ENCODE results near the gene PICALM.
"Not testable (repeated sequence)": the region's sequence is repeated elsewhere in the genome, so short reads cannot be mapped to it uniquely, and the experiment has no call there.

The PICALM gene

GRCh38 chr11:85950317-85951048 is 118.4 kb downstream of the PICALM start:
- Mint-ChIP-seq H3K27me3 (no peaks in the 10 kb centered on the region), H3K4me1 (peaks cover 14% of the 10 kb centered on the region), H3K4me3 (no peak overlapping the region), H3K9me3 (peaks cover 10% of the 10 kb centered on the region), H3K27ac (no peak overlapping the region), H3K36me3 (peaks cover 19% of the 10 kb centered on the region)

GRCh38 chr11:85949798-85950197 is 119.1 kb downstream of the PICALM start:
- Mint-ChIP-seq H3K27me3 (no peaks in the 10 kb centered on the region), H3K9me3 (peaks cover 14% of the 10 kb centered on the region), H3K4me3 (no peak overlapping the region), H3K36me3 (peaks cover 17% of the 10 kb centered on the region), H3K27ac (no peak overlapping the region), H3K4me1 (peaks cover 14% of the 10 kb centered on the region)

GRCh38 chr11:85948884-85949283 is 120.0 kb downstream of the PICALM start:
- peak overlapping the region; percentile 8 for H3K27ac Mint-ChIP-seq

GRCh38 chr11:85947431-85948272 is 121.2 kb downstream of the PICALM start:
- Mint-ChIP-seq H3K9me3 (peaks cover 14% of the 10 kb centered on the region), H3K27me3 (no peaks in the 10 kb centered on the region), H3K4me3 (no peak overlapping the region), H3K36me3 (peaks cover 4% of the 10 kb centered on the region), H3K27ac (peak overlapping the region; percentile 75), H3K4me1 (peaks cover 14% of the 10 kb centered on the region)

More at GRCh38 chr11:85948884-85949283, 120.0 kb downstream of the PICALM start:
- peaks cover 14% of the 10 kb centered on the region for H3K4me1 Mint-ChIP-seq
- no peak overlapping the region for H3K4me3 Mint-ChIP-seq
- peaks cover 12% of the 10 kb centered on the region for H3K36me3 Mint-ChIP-seq
- H3K27me3 Mint-ChIP-seq: no peaks in the 10 kb centered on the region
- H3K9me3 Mint-ChIP-seq: peaks cover 14% of the 10 kb centered on the region

- H3K27me3 Mint-ChIP-seq: no peaks in the 10 kb centered on the region
- H3K4me3 Mint-ChIP-seq: no peak overlapping the region
- peaks cover 4% of the 10 kb centered on the region for H3K36me3 Mint-ChIP-seq
- H3K9me3 Mint-ChIP-seq: peaks cover 10% of the 10 kb centered on the region
- peaks cover 14% of the 10 kb centered on the region for H3K4me1 Mint-ChIP-seq
- H3K27ac Mint-ChIP-seq: no peak overlapping the region
Observed at GRCh38 chr11:85946221-85946620, 122.7 kb downstream of the PICALM start.

GRCh38 chr11:85945788-85946187 is 123.1 kb downstream of the PICALM start:
- Mint-ChIP-seq H3K27ac (no peak overlapping the region), H3K27me3 (no peaks in the 10 kb centered on the region), H3K36me3 (peaks cover 4% of the 10 kb centered on the region), H3K4me3 (no peak overlapping the region), H3K9me3 (peaks cover 8% of the 10 kb centered on the region), H3K4me1 (peaks cover 14% of the 10 kb centered on the region)

GRCh38 chr11:85945296-85945695 is 123.6 kb downstream of the PICALM start:
- H3K27me3 Mint-ChIP-seq: no peaks in the 10 kb centered on the region
- H3K27ac Mint-ChIP-seq: no peak overlapping the region
- H3K9me3 Mint-ChIP-seq: peaks cover 8% of the 10 kb centered on the region
- peaks cover 4% of the 10 kb centered on the region for H3K36me3 Mint-ChIP-seq
- no peak overlapping the region for H3K4me3 Mint-ChIP-seq
- peaks cover 14% of the 10 kb centered on the region for H3K4me1 Mint-ChIP-seq

GRCh38 chr11:85941380-85941973 is 127.4 kb downstream of the PICALM start:
- H3K4me1 Mint-ChIP-seq: peaks cover 5% of the 10 kb centered on the region
- H3K27ac Mint-ChIP-seq: no peak overlapping the region
- peaks cover 4% of the 10 kb centered on the region for H3K36me3 Mint-ChIP-seq
- no peak overlapping the region for H3K4me3 Mint-ChIP-seq
- H3K27me3 Mint-ChIP-seq: no peaks in the 10 kb centered on the region
- peaks cover 8% of the 10 kb centered on the region for H3K9me3 Mint-ChIP-seq

GRCh38 chr11:85939099-85940015 is 129.5 kb downstream of the PICALM start:
- Mint-ChIP-seq H3K9me3 (no peaks in the 10 kb centered on the region), H3K36me3 (no peaks in the 10 kb centered on the region), H3K27ac (no peak overlapping the region), H3K4me3 (no peak overlapping the region), H3K4me1 (no peaks in the 10 kb centered on the region), H3K27me3 (no peaks in the 10 kb centered on the region)

GRCh38 chr11:85937835-85938234 is 131.0 kb downstream of the PICALM start:
- no peaks in the 10 kb centered on the region for H3K4me1 Mint-ChIP-seq
- no peaks in the 10 kb centered on the region for H3K9me3 Mint-ChIP-seq
- no peaks in the 10 kb centered on the region for H3K36me3 Mint-ChIP-seq
- H3K4me3 Mint-ChIP-seq: no peak overlapping the region
- no peaks in the 10 kb centered on the region for H3K27me3 Mint-ChIP-seq
- no peak overlapping the region for H3K27ac Mint-ChIP-seq

- H3K9me3 Mint-ChIP-seq: no peaks in the 10 kb centered on the region
- H3K27ac Mint-ChIP-seq: no peak overlapping the region
- H3K4me1 Mint-ChIP-seq: no peaks in the 10 kb centered on the region
- H3K4me3 Mint-ChIP-seq: no peak overlapping the region
- H3K36me3 Mint-ChIP-seq: no peaks in the 10 kb centered on the region
- peaks cover 1% of the 10 kb centered on the region for H3K27me3 Mint-ChIP-seq
Observed at GRCh38 chr11:85935751-85936150, 133.1 kb downstream of the PICALM start.

GRCh38 chr11:85934596-85935169 is 134.2 kb downstream of the PICALM start:
- no peaks in the 10 kb centered on the region for H3K9me3 Mint-ChIP-seq
- H3K4me3 Mint-ChIP-seq: no peak overlapping the region
- H3K27me3 Mint-ChIP-seq: peaks cover 1% of the 10 kb centered on the region
- no peaks in the 10 kb centered on the region for H3K36me3 Mint-ChIP-seq
- no peak overlapping the region for H3K27ac Mint-ChIP-seq
- H3K4me1 Mint-ChIP-seq: no peaks in the 10 kb centered on the region

- Mint-ChIP-seq H3K9me3 (no peaks in the 10 kb centered on the region), H3K4me3 (no peak overlapping the region), H3K36me3 (no peaks in the 10 kb centered on the region), H3K4me1 (no peaks in the 10 kb centered on the region), H3K27me3 (peaks cover 3% of the 10 kb centered on the region), H3K27ac (no peak overlapping the region)
Observed at GRCh38 chr11:85930879-85931366, 138.0 kb downstream of the PICALM start.

GRCh38 chr11:85926653-85927214 is 142.2 kb downstream of the PICALM start:
- not testable (repeated sequence) for H3K36me3 Mint-ChIP-seq, H3K9me3 Mint-ChIP-seq, H3K4me1 Mint-ChIP-seq, H3K27ac Mint-ChIP-seq, H3K4me3 Mint-ChIP-seq, H3K27me3 Mint-ChIP-seq
